Transverse colon (tissue), 4 donors: ENCODE data around the gene ARL8B. TPM values are rescaled to one million over a fixed set of nuclear protein-coding genes. Genes with fewer than 3 reads are reported as not detected.
"Not testable (repeated sequence)": the region's sequence is repeated elsewhere in the genome, so short reads cannot be mapped to it uniquely, and the experiment has no call there.

Experiments
- DNase-seq: peaks from one replicate; pipeline ENCODE4 v3.0.0-alpha.2; 2019
- H3K27ac ChIP-seq, 4 donors: fragments of 200-600 bp; sonication (generic); 2 replicates each; pipeline ENCODE4 v1.5.1; 2016 to 2018; ENCODE audit warnings: inconsistent platforms in 4 of 4
- H3K27me3 ChIP-seq: fragments of 200-600 bp; sonication (generic); 2 replicates; pipeline ENCODE4 v1.5.1; 2017; ENCODE audit warnings: inconsistent platforms
- H3K36me3 ChIP-seq, 4 donors: fragments of 200-600 bp; sonication (generic); 2 replicates each; pipeline ENCODE4 v1.5.1; 2017 to 2019; ENCODE audit warnings: inconsistent platforms in 4 of 4
- H3K4me1 ChIP-seq, 4 donors: fragments of 200-600 bp; sonication (generic); 2 replicates each; pipeline ENCODE4 v1.5.1; 2017 to 2020; ENCODE audit warnings: inconsistent platforms in 4 of 4
- H3K4me3 ChIP-seq, 4 donors: fragments of 200-600 bp; sonication (generic); 1 replicate in 1 of 4; 2 replicates in 3 of 4; pipeline versions ENCODE4 v1.5.1 to v1.6.1; 2017 to 2019; ENCODE audit warnings: inconsistent platforms in 4 of 4
- H3K9me3 ChIP-seq, 2 donors: fragments of 200-600 bp; sonication (generic); 2 replicates each; pipeline ENCODE4 v1.5.1; 2017 to 2019; ENCODE audit warnings: inconsistent platforms in 2 of 2
- EP300 ChIP-seq: sonication (generic); formaldehyde crosslinking; IDR thresholded peaks from one replicate; pipeline ENCODE4 v1.6.1; 2017; ENCODE audit warnings: antibody characterized with exemption, low read depth
- POLR2A ChIP-seq: fragments of 450-650 bp; IDR thresholded peaks from one replicate; pipeline ENCODE4 v1.6.1; 2016; ENCODE audit warnings: antibody characterized with exemption, mild to moderate bottlenecking, moderate library complexity
- POLR2AphosphoS5 ChIP-seq, 3 donors: sonication (generic); formaldehyde crosslinking; IDR thresholded peaks; one replicate each; pipeline ENCODE4 v1.6.1; 2016; ENCODE audit warnings: antibody characterized with exemption in 3 of 3
- WGBS, 2 donors: methylation state at CpG; one replicate each; pipeline ENCODE4 v1.1.5; 2018; ENCODE audit warnings: low coverage in 1 of 2; 5-methylcytosine and 5-hydroxymethylcytosine counted together
- in situ Hi-C, 4 donors: fragments of 200-750 bp; cut with MboI; loops; one replicate each; pipeline versions ENCODE4 v1.15.0 to v1.15.1; 2017; ENCODE audit warnings: low sequenced_read_pairs in 3 of 4, low pct_ligation_motif_present in 1 of 4, low pct_unique_long_range_greater_than_20kb in 1 of 4
- intact Hi-C: fragments of 100-400 bp; cut with DNase I; formaldehyde crosslinking; loops from one replicate; pipeline ENCODE4 v1.15.1; 2023; ENCODE audit warnings: low total_unique reads
- total RNA-seq, 4 donors: library from RNA; depleted of rRNA; stranded (reverse); fragments of >200 nt; gene quantifications; one replicate each; pipeline ENCODE4 v1.1.0, GENCODE V29; 2016
- TF ChIP-seq, protein P1 (sequence below), 5 experiments: fragments of 200-600 bp in 3 of 5; fragments of 450-650 bp in 2 of 5; sonication (generic) in 3 of 5; IDR thresholded peaks; 1 replicate in 2 of 5; 2 replicates in 3 of 5; pipeline ENCODE4 v1.5.1; 2016 to 2017; ENCODE audit warnings: antibody characterized with exemption in 5 of 5, inconsistent platforms in 3 of 5, mild to moderate bottlenecking in 2 of 5, moderate library complexity in 1 of 5

The ARL8B gene
- total RNA-seq, 4 donors from 2014 or later, result 13.1 to 47.2 (median 31.9) TPM

DNA sequence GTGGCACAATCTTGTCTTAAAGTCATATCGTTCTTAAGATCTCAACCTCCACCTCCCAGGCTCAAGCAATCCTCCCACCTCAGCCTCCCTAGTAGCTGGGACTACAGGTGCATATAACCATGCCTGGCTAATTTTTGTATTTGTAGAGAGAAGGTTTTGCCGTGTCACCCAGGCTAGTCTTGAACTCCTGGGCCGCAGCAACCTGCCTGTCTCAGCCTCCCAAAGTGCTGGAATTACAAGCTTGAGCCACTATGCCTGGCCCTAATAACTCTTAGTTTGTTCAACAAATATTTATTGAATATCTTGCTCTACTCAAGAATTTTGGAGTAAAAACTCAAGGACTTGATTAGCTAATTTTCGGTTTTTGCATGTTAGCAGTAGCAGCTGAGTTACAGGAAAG lies 46.0 kb downstream of the ARL8B start:
- DNase-seq, result no peak
- Histone ChIP-seq H3K36me3 (peaks cover 0 to 21% (median 8%) of the 10 kb centered on the region in 4 donors), H3K4me3 (no peak overlapping the region), H3K9me3 (no peaks in the 10 kb centered on the region), H3K4me1 (peaks cover 0 to 18% (median 6%) of the 10 kb centered on the region in 4 donors), H3K27ac (no peak overlapping the region), H3K27me3 (no peaks in the 10 kb centered on the region)
- WGBS, 2 donors, result 89 to 95% methylated on average over 3 to 4 of the region's 4 CpGs
- intact Hi-C loops, result no loop called here
- in situ Hi-C loops, result no loop called here
- TF ChIP-seq POLR2A (no peak), EP300 (no peak), POLR2AphosphoS5 (IDR thresholded peaks at IDR 0.05) (no peak)
- TF ChIP-seq, protein P1, sequence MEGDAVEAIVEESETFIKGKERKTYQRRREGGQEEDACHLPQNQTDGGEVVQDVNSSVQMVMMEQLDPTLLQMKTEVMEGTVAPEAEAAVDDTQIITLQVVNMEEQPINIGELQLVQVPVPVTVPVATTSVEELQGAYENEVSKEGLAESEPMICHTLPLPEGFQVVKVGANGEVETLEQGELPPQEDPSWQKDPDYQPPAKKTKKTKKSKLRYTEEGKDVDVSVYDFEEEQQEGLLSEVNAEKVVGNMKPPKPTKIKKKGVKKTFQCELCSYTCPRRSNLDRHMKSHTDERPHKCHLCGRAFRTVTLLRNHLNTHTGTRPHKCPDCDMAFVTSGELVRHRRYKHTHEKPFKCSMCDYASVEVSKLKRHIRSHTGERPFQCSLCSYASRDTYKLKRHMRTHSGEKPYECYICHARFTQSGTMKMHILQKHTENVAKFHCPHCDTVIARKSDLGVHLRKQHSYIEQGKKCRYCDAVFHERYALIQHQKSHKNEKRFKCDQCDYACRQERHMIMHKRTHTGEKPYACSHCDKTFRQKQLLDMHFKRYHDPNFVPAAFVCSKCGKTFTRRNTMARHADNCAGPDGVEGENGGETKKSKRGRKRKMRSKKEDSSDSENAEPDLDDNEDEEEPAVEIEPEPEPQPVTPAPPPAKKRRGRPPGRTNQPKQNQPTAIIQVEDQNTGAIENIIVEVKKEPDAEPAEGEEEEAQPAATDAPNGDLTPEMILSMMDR (IDR thresholded peaks at IDR 0.05), result no peak

DNA sequence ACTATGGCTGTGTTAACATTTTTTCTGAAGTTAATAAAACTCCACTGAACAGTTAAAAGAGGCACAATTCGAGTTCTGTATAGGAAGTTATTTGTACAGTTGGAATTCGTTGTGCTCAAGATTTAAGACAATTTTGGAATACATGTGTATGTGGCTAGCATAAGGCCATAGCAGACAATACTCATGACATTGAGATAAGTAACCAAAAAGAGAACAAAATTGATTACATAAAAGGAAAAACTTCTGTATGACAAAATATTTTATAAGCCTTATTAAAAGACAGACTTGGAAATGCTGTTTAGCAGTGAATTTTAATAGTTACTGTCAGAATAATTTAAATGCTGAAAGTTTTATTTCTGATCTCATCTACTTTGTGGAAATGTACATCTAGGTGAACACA lies 47.7 kb downstream of the ARL8B start:
- Histone ChIP-seq H3K27ac (no peak overlapping the region), H3K4me3 (no peak overlapping the region), H3K4me1 (peaks cover 0 to 18% (median 6%) of the 10 kb centered on the region in 4 donors), H3K27me3 (no peaks in the 10 kb centered on the region), H3K36me3 (peaks cover 0 to 35% (median 12%) of the 10 kb centered on the region in 4 donors), H3K9me3 (no peaks in the 10 kb centered on the region)
- no peak for DNase-seq
- WGBS, 2 donors, result 61 to 71% methylated on average over 2 of the region's 2 CpGs
- intact Hi-C loops, result no loop called here
- TF ChIP-seq EP300, result no peak
- in situ Hi-C loops, result no loop called here

GRCh38 chr3:5170975-5171374 lies 48.9 kb downstream of the ARL8B start:
- 81 to 88% methylated on average over 5 of the region's 5 CpGs for WGBS, 2 donors
- intact Hi-C loops, result no loop called here
- H3K27me3 ChIP-seq, result no peaks in the 10 kb centered on the region
- H3K36me3 ChIP-seq, result peaks cover 0 to 46% (median 17%) of the 10 kb centered on the region in 4 donors
- no peak for DNase-seq
- TF ChIP-seq POLR2A, result no peak
- no peak for TF ChIP-seq EP300
- TF ChIP-seq, protein P1 (IDR thresholded peaks at IDR 0.05), result no peak
- no peak for TF ChIP-seq POLR2AphosphoS5 (IDR thresholded peaks at IDR 0.05)
- no peak overlapping the region for H3K27ac ChIP-seq
- H3K4me1 ChIP-seq, result peaks cover 0 to 18% (median 6%) of the 10 kb centered on the region in 4 donors
- no peaks in the 10 kb centered on the region for H3K9me3 ChIP-seq
- no peak overlapping the region for H3K4me3 ChIP-seq
- in situ Hi-C loops, result no loop called here

DNA sequence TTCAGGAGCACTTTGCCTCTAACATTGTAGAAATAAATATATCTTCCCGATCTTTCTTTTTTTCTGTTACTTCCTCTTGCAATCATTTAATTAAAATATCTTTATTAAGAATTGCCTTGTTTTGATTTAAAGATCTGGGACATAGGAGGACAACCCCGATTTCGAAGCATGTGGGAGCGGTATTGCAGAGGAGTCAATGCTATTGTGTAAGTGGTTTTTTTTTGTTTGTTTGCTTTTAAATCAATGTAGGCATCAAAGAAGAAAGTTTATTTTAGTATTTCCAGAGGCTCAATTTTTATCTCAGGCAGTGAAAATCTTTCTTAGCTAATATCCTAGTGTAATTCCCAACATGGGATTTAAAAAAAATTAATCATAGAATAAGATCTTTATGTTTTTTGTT lies 49.9 kb downstream of the ARL8B start:
- in situ Hi-C loops, result no loop called here
- no peak for DNase-seq
- intact Hi-C loops, result no loop called here
- H3K9me3 ChIP-seq, result no peaks in the 10 kb centered on the region
- no peaks in the 10 kb centered on the region for H3K27me3 ChIP-seq
- WGBS, 2 donors, result 94 to 97% methylated on average over 4 of the region's 4 CpGs
- H3K36me3 ChIP-seq, result peaks cover 0 to 55% (median 19%) of the 10 kb centered on the region in 4 donors
- no peak overlapping the region for H3K4me3 ChIP-seq
- no peak for TF ChIP-seq EP300
- no peak for TF ChIP-seq POLR2AphosphoS5 (IDR thresholded peaks at IDR 0.05)
- TF ChIP-seq, protein P1 (IDR thresholded peaks at IDR 0.05), result no peak
- TF ChIP-seq POLR2A, result no peak
- no peak overlapping the region for H3K27ac ChIP-seq
- H3K4me1 ChIP-seq, result peaks cover 0 to 12% (median 4%) of the 10 kb centered on the region in 4 donors

DNA sequence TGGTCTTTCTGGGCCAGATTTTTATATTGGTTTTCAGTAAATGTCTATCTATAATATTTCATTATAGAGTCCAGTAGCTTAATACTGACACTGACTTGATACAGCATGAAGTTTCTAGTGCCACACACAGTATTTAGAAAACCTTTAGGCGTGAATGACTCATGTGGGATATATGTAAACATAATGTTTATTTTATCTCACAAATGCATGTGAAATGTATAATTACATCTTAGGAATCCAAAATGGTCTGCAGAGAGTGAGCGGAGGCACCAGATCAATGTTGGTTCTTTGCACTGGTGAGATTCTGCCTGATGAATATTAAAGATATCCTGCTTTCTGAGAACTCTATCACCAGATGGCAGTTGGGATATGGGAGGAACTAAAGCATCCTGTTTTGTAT lies 56.9 kb downstream of the ARL8B start:
- H3K36me3 ChIP-seq, result peaks cover 0 to 31% (median 11%) of the 10 kb centered on the region in 4 donors
- H3K4me3 ChIP-seq, DNase-seq, H3K4me1 ChIP-seq, intact Hi-C loops, H3K27me3 ChIP-seq, H3K27ac ChIP-seq, H3K9me3 ChIP-seq, in situ Hi-C loops: not testable (repeated sequence)
- 92% methylated on average over 2 of the region's 2 CpGs for WGBS, 2 donors
